ENCODE data around the gene ZNF69. TPM values are rescaled to one million over a fixed set of nuclear protein-coding genes. Genes with fewer than 3 reads are reported as not detected.

Gene ZNF69
- total RNA-seq, 2 donors from 2014 or later = 24.6 to 28.8 TPM

DNA sequence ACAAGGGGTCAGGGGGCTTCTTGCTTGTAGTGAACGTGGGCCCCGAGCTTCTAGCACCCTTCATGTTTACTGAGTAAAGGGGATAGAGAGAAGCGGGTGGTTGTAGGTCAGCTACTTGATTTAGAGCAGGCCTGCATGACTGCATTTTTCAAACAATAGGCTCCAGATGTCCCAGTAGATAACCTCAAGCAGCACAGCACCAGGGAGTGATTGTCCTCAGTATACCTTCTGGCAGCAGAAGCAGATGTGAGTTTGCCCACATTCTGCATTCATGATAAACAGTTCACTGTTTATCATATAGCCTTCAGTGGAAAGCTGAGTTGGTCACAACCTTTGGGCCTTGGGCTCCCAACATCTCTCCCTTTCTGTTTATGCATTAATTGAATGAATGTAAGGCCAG, 34.2 kb upstream of the ZNF69 start:
- H3K9me3 ChIP-seq (ENCODE audit: control insufficient read depth, low read length) = no peaks in the 10 kb centered on the region
- H3K27me3 Mint-ChIP-seq (ENCODE audit: insufficient read depth) = peaks cover 21% of the 10 kb centered on the region
- H3K27ac Mint-ChIP-seq = no peak overlapping the region
- H3K4me1 ChIP-seq (ENCODE audit: control insufficient read depth, insufficient read depth, low read length) = no peaks in the 10 kb centered on the region
- no peak overlapping the region for H3K27ac ChIP-seq (ENCODE audit: low read depth, low read length)
- WGBS, 2 experiments (ENCODE audit: insufficient coverage in 1 of 2, insufficient read length in 1 of 2) = 69 to 80% methylated on average over 2 to 3 of the region's 3 CpGs
- peaks cover under 1% of the 10 kb centered on the region for H3K4me1 Mint-ChIP-seq
- no peak for TF ChIP-seq CTCF (conservative IDR thresholded peaks at IDR 0.05)
- no peaks in the 10 kb centered on the region for H3K27me3 ChIP-seq (ENCODE audit: control insufficient read depth, insufficient read depth, low read length, poor library complexity, severe bottlenecking)
- peaks cover 5% of the 10 kb centered on the region for H3K36me3 Mint-ChIP-seq (ENCODE audit: low read depth)
- no peak overlapping the region for H3K4me3 Mint-ChIP-seq
- no peak overlapping the region for H3K4me3 ChIP-seq (ENCODE audit: low read length)
- peaks cover 76% of the 10 kb centered on the region for H3K9me3 Mint-ChIP-seq
- no peak overlapping the region for H3K9ac ChIP-seq (ENCODE audit: extremely low read depth, low read length, poor library complexity, severe bottlenecking)
- no peak for DNase-seq
- H3K36me3 ChIP-seq (ENCODE audit: control insufficient read depth, insufficient read depth, low read length) = no peaks in the 10 kb centered on the region

DNA sequence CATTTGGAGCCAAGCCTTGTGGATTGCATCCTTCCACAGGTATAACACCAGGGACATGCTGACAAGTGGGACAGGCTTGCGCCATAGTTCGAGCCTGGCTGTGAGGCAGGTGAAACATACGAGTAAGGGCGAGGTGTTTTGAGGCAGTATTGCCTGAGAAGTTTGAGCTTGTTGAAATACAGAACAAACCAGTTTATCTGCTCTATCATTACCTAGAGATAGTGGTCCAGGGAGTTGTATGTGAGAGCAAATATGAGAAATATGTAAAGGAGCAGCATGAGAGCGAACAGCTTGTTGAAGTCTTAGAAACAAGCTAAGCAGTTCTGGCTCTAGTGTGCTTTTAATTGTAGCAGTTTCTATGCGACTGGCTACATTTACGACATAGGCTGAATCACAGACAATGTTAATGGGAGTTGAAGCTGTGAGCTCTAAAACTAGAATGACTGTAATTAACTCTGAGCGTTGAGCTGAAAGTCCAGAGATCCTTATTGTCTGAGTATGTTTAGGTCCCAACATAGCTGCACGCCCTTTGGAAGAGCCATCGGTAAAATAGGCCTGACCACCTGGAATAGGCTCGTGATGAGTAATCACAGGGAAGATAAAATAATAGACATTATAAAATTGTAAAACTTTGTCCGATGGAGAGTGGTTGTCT, 30.9 kb upstream of the ZNF69 start:
- peaks cover 5% of the 10 kb centered on the region for H3K36me3 Mint-ChIP-seq (ENCODE audit: low read depth)
- WGBS, 2 experiments (ENCODE audit: insufficient coverage in 1 of 2, insufficient read length in 1 of 2) = 93 to 95% methylated on average over 9 to 12 of the region's 12 CpGs
- Histone ChIP-seq H3K9me3 (ENCODE audit: control insufficient read depth, low read length) (no peaks in the 10 kb centered on the region), H3K27me3 (ENCODE audit: control insufficient read depth, insufficient read depth, low read length, poor library complexity, severe bottlenecking) (no peaks in the 10 kb centered on the region), H3K27ac (ENCODE audit: low read depth, low read length) (no peak overlapping the region), H3K9ac (ENCODE audit: extremely low read depth, low read length, poor library complexity, severe bottlenecking) (no peak overlapping the region), H3K36me3 (ENCODE audit: control insufficient read depth, insufficient read depth, low read length) (no peaks in the 10 kb centered on the region), H3K4me1 (ENCODE audit: control insufficient read depth, insufficient read depth, low read length) (no peaks in the 10 kb centered on the region), H3K4me3 (ENCODE audit: low read length) (no peak overlapping the region)
- DNase-seq = no peak
- H3K27ac Mint-ChIP-seq = no peak overlapping the region
- peaks cover 85% of the 10 kb centered on the region for H3K9me3 Mint-ChIP-seq
- H3K4me1 Mint-ChIP-seq = no peaks in the 10 kb centered on the region
- no peak overlapping the region for H3K4me3 Mint-ChIP-seq
- H3K27me3 Mint-ChIP-seq (ENCODE audit: insufficient read depth) = peaks cover 3% of the 10 kb centered on the region
- TF ChIP-seq CTCF (conservative IDR thresholded peaks at IDR 0.05) = no peak

GRCh38 chr19:11860721-11861120, 26.9 kb upstream of the ZNF69 start:
- H3K4me3 ChIP-seq (ENCODE audit: low read length) = no peak overlapping the region
- Mint-ChIP-seq H3K4me1 (no peaks in the 10 kb centered on the region), H3K27ac (no peak overlapping the region), H3K36me3 (ENCODE audit: low read depth) (peaks cover 3% of the 10 kb centered on the region), H3K9me3 (peaks cover 90% of the 10 kb centered on the region), H3K4me3 (no peak overlapping the region), H3K27me3 (ENCODE audit: insufficient read depth) (peaks cover 2% of the 10 kb centered on the region)
- DNase-seq = no peak
- H3K9me3 ChIP-seq (ENCODE audit: control insufficient read depth, low read length) = no peaks in the 10 kb centered on the region
- no peak for TF ChIP-seq CTCF (conservative IDR thresholded peaks at IDR 0.05)
- no peaks in the 10 kb centered on the region for H3K4me1 ChIP-seq (ENCODE audit: control insufficient read depth, insufficient read depth, low read length)
- no peaks in the 10 kb centered on the region for H3K27me3 ChIP-seq (ENCODE audit: control insufficient read depth, insufficient read depth, low read length, poor library complexity, severe bottlenecking)
- 88 to 95% methylated on average over 7 of the region's 7 CpGs for WGBS, 2 experiments (ENCODE audit: insufficient coverage in 1 of 2, insufficient read length in 1 of 2)
- H3K27ac ChIP-seq (ENCODE audit: low read depth, low read length) = no peak overlapping the region
- no peaks in the 10 kb centered on the region for H3K36me3 ChIP-seq (ENCODE audit: control insufficient read depth, insufficient read depth, low read length)
- no peak overlapping the region for H3K9ac ChIP-seq (ENCODE audit: extremely low read depth, low read length, poor library complexity, severe bottlenecking)

Measured in endodermal cell (in vitro differentiated cells).